Stimulated activated CD8-positive, alpha-beta memory T cell treated with anti-CD3 and anti-CD28 coated beads, Interleukin-15, amount 100 ng/mL, for 4 hours (primary cell): ENCODE data around the gene AMH.

ENCODE experiments used
- DNase-seq, 2 donors: peaks; one replicate each; pipeline ENCODE4 v3.0.0-alpha.2; 2020; ENCODE audit warnings: low read depth in 2 of 2

Gene AMH

DNA sequence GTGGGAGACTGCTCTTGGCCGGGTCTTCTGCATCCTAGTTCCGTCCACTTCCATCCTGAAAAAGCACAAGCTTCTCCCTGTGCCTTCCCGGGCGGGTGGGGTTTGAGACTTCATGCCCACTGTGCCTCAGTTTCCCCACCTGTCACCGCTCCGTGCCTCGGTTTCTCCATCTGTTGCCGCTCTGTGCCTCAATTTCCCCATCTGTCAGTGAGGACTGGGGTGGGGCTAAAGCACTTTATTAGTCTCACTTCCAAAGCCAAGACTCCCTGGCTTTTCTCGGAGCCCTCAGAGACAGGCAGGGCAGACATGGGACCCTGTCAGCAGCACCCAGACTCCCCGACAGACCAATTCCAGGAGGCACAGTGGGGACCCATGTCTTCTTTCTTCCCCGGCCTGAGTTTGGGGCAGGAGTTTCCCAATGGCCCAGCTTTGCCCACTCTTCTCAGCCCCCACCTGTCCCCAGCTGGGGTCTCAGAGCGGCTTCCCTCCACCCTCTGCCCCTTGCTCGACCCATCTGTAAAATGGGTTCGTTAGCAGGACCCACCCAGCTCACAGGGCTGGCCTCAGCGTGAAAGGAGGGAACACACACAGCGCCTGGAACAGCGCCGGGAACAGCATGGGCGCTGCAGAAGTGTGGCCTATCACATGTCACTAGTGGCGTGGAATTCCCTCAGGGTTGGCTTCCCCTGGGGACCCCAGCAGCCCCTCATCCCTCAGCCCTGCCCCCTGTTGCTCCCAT is 37.4 kb downstream of the AMH start:
- DNase-seq = no peak

DNA sequence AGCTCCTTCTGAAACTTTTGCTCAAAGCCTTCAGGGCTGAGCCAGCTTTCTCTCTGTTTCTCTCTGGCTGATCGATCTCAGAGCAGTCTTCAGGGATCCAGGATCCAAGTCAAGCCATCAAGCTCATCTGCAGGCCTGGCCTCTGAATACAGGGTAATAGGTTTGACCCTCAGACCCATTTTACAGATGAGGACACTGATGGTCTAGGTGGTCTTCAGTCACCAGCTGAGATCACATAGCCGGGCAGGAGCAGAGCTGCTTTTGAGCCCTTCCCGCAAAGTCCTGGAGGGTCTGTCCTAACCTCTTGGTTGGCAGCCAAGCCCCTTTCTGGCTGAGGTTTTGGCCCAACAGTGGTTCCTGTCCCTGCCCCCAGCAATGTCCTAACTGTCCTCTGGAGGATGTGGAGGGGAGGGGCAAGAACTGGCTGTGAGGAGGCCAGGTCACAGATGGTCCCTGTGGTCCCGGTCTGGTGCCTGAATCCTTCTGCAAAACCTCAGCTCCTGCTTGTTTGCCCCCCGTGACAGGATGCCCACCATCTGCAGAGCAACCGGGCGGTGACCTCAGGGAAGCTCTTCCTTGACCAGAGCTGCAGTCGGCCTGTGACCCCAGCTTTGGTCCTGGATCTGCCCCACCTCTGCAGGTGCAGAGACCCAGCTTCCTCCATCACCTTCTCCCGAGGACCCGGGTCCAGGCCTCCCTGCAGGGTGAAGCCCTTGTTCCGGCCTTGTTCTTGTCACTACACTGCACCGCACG is 38.6 kb downstream of the AMH start:
- DNase-seq = no peak

DNA sequence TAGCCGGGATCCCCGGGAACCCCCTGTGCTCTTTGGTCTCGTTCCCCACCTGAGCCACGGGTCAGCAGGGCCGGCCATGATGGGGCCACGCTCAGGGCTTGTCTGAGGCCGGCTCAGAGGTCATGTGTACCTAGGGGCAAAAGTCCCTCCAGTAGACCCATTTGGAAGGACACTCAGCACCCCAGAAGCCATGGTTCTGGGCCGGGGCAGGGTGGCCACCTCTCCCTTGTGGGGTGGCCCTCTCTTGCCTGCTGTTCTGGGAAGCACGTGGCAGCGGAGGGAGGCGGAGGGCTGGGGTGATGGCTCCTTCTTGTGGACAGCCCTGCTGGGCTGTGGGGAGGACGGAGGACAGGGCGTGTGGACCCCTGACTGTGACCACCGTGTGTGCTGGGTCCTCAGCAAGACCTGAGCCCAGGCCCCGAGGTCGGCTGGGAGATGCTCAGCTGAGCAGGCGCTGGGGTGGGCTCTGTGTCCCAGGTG is 39.3 kb downstream of the AMH start:
- no peak for DNase-seq

DNA sequence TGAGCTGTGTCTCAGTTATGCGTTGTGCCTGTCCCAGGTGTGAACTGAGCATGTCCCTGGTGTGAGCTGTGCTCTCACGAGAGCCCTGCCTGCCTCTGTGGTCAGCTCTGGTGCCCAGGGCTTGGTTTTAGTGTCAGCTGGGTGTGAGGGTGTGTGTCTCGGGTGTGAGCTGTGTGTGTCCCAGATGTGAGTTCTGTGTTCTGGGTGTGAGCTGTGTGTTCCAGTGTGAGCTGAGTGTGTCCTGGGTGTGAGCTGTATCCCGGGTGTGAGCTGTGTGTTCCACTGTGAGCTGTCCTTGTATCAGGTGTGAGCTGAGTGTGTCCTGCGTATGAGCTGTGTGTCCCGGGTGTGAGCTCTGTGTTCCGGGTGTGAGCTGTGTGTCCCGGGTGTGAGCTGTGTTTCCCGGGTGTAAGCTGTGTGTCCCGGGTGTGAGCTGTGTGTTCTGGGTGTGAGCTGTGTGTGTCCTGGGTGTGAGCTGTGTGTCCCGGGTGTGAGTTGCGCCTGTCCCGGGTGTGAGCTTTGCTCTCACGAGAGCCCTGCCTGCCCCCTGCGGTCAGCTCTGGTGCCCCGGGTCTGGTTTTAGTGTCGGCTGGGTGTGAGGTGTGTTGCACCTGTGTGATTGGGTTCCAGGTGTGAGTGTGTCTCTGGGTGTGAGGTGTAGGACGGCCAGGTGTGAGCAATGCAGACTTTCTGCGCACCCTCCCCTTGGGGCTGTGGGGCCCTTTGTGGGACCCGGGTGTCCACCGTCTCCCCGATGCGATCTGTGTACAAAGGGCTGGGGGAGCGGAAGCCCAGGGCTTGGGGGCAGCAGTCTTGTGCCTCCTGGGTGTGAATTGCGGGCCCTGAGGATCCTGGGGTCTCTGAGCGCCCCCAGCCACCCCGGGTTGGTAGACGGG is 39.9 kb downstream of the AMH start:
- DNase-seq = no peak

DNA sequence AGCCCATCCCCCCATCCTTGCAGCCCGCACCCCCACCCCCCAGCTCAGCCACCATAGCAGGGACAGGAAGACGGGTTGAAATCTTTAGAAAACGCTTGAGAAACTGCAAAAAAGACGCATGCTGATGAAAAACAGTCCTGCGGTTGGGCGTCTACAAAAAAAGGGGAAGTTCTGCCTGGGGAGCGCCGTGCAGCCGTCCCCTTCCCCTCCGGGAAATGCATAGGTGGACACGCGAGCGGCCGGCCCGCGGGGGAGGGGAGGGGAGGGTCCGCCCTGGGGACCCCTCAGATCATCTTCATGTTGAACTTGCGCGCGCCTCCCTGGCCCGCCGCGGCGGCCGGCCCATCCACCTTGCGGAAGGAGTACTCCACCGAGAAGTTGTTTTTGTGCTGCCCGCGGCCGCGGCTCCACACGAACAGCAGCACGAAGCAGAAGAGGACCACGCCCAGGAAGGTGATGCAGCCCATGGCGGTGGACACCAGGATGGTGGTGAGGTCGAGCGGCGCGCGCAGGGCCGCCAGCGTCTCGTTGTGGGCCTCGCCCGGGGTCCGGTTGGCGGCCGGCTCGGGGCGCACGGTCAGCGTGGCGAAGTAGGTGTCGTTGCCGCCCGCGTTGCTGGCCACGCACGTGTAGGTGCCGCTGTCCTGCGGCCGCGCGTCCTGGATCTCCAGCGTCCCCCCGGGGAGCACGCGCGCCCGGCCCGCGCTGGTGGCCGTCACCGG is 40.8 kb downstream of the AMH start:
- no peak for DNase-seq

DNA sequence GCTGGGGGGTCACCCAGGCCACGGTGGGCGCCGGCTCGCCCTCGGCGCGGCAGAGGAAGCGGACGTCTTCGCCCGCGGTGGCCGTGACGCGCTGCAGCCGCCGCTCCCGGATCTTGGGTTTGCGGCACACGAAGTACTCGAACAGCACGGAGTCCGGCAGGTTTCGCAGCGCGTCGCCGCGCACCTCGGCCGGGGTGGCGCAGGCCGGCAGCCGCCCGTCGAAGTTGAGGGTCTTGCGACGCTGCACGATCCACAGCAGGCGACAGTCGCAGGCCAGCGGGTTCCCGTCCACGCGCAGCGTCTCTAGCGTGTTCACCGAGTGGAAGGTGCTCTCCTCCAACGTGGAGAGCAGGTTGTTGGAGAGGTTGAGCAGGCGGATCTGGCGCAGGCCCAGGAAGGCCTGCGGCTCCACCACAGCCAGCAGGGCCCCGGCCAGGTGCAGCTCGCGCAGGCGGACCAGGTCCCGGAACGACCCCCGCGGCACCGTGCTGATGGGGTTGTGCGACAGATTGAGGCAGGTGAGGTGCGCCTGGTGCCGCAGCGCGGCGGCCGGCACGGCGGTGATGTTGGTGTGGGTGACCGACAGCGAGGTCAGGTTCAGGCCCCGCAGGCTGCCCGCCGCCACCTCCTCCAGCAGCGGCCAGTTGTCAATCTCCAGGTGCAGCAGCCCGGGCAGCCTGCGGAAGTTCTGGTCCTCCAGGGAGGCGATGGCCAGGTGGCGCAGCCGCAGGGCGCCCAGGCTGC is 41.5 kb downstream of the AMH start:
- no peak for DNase-seq

DNA sequence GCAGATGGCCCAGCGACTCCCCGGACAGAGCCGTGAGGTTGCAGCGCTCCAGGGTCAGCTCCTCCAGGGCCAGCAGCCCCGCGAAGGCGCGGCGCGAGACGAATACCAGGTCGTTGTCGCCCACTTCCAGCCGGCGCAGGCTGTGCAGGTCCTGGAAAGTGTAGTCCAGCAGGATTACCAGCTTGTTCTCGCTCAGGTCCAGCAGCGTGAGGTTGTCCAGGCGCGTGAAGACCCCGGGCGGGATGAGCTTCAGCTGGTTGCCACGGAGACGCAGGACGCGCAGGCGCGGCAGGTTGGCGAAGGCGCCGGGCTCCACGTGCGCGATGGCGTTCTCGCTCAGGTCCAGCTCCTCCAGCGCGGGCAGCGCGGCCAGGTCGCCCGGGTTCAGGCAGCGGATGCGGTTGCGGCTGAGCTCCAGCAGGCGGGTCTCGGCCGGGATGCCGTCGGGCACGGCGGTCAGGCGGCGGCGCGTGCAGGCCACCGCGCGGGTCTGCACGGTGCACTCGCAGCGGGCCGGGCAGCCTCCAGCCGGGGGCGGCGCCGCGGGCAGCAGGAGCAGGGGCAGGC is 42.1 kb downstream of the AMH start:
- DNase-seq = no peak

DNA sequence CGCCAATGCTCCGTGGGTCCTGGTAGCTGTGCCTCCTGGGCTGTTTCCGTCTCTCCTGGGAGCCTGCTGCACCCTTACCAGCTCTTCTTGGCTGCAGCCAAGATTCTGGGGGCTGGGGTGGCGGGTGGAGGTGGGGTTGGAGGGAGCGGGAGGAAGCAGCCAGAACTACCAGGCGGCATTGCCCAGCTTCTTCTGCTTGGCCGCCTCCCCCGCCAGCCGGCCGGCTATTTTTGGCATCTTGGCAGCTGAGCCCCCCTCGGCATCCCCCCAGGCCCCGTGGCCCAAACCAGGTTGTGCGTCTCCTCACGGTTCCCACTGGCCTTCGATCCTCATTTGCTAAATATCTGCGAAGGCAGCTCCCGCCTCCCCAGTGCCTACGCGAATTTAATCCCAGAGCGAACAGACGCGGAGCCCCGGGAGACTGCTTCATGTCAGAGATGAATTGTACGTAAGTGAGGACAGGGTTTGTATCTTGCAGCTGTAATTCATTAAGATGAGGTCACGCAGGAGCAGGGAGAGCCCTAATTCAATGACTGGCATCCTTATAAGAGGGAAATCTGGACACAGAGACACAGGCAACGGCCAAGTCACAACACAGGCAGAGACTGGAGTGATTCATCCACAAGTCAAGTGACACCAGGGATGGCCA is 45.7 kb downstream of the AMH start:
- DNase-seq = no peak

DNA sequence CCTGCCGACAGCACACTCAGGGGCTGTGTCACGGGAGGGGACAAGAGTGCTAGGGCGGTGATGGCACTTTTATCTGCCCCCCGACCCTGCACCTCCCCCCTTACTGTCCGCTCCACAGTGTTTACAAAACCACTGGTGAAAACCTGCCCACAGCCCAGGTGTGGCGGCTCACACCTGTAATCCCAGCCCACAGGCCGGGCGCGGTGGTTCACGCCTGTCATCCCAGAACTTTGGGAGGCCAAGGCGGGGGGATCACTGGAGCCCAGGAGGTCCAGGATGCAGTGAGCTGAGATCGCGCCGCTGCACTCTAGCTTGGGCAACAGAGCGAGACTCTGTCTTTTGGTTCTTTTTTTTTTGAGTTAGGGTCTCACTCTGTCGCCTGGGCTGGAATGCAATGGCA is 47.0 kb downstream of the AMH start:
- no peak for DNase-seq

DNA sequence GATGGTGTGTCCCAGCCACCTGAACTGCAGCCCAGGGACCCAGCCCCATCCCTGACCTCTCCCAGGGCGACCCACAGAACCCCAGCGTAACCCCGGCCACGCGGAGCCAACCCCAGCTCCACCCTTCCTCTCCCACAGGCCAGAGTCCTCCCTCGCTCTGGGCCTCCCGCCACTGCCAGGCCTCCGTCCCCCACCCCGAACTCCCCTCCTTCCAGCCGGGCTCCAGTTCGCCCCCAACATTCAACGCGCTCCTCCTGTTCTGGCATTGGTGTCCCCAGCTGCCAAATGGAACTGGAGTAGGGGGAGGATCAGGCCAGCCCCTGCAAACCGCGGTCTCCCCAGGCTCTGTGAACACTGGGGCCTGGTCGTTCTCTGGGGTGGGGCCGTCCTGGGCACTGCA is 51.4 kb downstream of the AMH start:
- DNase-seq = no peak
